HL-60 (cell line): Measurements from ENCODE around the gene SDCCAG8.

Experiments
- GABPA ChIP-seq: IDR thresholded peaks from 2 replicates; pipeline ENCODE4 v1.6.1; 2012; ENCODE audit warnings: low read depth
- POLR2AphosphoS5 ChIP-seq: IDR thresholded peaks from 2 replicates; pipeline ENCODE4 v1.6.1; 2012; ENCODE audit warnings: low read depth
- TF ChIP-seq, protein P1 (sequence below): IDR thresholded peaks from one replicate; pipeline ENCODE4 v1.5.1; 2011; ENCODE audit warnings: low read length, control low read depth, inconsistent platforms; ENCODE audit not compliant: insufficient read depth
- TF ChIP-seq, protein P2 (sequence below): IDR thresholded peaks from 2 replicates; pipeline ENCODE4 v1.6.1; 2012; ENCODE audit warnings: low read depth; ENCODE audit not compliant: insufficient replicate concordance

DNA sequence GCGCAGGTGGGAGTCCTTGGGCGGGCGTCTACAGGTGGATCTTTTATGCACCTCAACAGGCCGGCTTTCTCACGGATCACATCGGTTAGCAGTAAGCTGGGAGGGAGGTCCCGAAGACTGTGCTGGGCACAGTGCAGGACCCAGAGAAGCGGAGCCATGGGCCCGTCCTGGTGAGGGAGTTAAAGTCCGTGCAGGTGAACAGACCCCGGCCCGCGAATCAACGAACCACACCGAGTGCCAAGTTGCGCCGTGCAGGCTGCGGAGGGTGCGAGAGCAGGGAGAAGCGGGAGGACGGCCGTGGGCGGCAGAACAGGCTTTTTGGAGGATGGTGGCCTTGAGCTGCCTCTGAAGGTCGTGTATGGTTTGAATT, 233.3 kb downstream of the SDCCAG8 start:
- TF ChIP-seq, protein P1, sequence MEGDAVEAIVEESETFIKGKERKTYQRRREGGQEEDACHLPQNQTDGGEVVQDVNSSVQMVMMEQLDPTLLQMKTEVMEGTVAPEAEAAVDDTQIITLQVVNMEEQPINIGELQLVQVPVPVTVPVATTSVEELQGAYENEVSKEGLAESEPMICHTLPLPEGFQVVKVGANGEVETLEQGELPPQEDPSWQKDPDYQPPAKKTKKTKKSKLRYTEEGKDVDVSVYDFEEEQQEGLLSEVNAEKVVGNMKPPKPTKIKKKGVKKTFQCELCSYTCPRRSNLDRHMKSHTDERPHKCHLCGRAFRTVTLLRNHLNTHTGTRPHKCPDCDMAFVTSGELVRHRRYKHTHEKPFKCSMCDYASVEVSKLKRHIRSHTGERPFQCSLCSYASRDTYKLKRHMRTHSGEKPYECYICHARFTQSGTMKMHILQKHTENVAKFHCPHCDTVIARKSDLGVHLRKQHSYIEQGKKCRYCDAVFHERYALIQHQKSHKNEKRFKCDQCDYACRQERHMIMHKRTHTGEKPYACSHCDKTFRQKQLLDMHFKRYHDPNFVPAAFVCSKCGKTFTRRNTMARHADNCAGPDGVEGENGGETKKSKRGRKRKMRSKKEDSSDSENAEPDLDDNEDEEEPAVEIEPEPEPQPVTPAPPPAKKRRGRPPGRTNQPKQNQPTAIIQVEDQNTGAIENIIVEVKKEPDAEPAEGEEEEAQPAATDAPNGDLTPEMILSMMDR, result no peak
- no peak for TF ChIP-seq POLR2AphosphoS5
- TF ChIP-seq, protein P2, sequence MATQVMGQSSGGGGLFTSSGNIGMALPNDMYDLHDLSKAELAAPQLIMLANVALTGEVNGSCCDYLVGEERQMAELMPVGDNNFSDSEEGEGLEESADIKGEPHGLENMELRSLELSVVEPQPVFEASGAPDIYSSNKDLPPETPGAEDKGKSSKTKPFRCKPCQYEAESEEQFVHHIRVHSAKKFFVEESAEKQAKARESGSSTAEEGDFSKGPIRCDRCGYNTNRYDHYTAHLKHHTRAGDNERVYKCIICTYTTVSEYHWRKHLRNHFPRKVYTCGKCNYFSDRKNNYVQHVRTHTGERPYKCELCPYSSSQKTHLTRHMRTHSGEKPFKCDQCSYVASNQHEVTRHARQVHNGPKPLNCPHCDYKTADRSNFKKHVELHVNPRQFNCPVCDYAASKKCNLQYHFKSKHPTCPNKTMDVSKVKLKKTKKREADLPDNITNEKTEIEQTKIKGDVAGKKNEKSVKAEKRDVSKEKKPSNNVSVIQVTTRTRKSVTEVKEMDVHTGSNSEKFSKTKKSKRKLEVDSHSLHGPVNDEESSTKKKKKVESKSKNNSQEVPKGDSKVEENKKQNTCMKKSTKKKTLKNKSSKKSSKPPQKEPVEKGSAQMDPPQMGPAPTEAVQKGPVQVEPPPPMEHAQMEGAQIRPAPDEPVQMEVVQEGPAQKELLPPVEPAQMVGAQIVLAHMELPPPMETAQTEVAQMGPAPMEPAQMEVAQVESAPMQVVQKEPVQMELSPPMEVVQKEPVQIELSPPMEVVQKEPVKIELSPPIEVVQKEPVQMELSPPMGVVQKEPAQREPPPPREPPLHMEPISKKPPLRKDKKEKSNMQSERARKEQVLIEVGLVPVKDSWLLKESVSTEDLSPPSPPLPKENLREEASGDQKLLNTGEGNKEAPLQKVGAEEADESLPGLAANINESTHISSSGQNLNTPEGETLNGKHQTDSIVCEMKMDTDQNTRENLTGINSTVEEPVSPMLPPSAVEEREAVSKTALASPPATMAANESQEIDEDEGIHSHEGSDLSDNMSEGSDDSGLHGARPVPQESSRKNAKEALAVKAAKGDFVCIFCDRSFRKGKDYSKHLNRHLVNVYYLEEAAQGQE, result no peak
- TF ChIP-seq GABPA, result no peak
